GM12878 (cell line): Measurements from ENCODE around the gene FFAR1. TPM values are rescaled to one million over a fixed set of nuclear protein-coding genes. Genes with fewer than 3 reads are reported as not detected.

Experiments
- ATAC-seq: fragments of 200-7000 bp; cut with Tn5 transposase; 3 replicates; pipeline ENCODE4 v1.9.1; 2020; ENCODE audit warnings: mild to moderate bottlenecking, moderate library complexity
- BruUV-seq: library from RNA; stranded (reverse); fragments of 400-500 nt; replicated peaks from 2 replicates; lab custom pipeline; 2021; lab: Mats Ljungman, UMichigan
- CTCF ChIA-PET: fragments of 300-600 bp; sonication (Branson Sonifier 250); formaldehyde crosslinking; extraction: SDS; loops from one replicate; lab custom pipeline; 2021; ENCODE audit warnings: inconsistent platforms; lab: Yijun Ruan, JAX
- POLR2A ChIA-PET: fragments of 350-600 bp; formaldehyde crosslinking; extraction: SDS; loops from one replicate; lab custom pipeline; 2021; ENCODE audit warnings: inconsistent platforms; lab: Charles Lee
- RAD21 ChIA-PET: fragments of 300-600 bp; sonication (Branson Sonifier 250); formaldehyde crosslinking; loops from one replicate; lab custom pipeline; 2023; ENCODE audit warnings: antibody characterized with exemption; ENCODE audit not compliant: unreplicated experiment; lab: Charles Lee
- SMC1A ChIA-PET: fragments of 300-600 bp; sonication (Branson Sonifier 250); formaldehyde crosslinking; loops from one replicate; lab custom pipeline; 2023; ENCODE audit not compliant: unreplicated experiment, uncharacterized antibody; lab: Charles Lee
- DNase-seq: peaks from one replicate; pipeline ENCODE4 v3.0.0-alpha.2; 2011; ENCODE audit warnings: low read depth, low spot score
- FAIRE-seq: peaks from 3 replicates; lab custom pipeline; 2011; peaks lifted over from hg19 to GRCh38; lab: Jason Lieb, UNC
- H2AFZ ChIP-seq: 2 replicates; pipeline ENCODE4 v1.6.0; 2011; ENCODE audit warnings: low read depth, low read length, control low read depth; ENCODE audit not compliant: control insufficient read depth
- H3K27ac ChIP-seq: 2 replicates; pipeline ENCODE4 v1.5.1; 2011; ENCODE audit warnings: control low read depth; ENCODE audit not compliant: control insufficient read depth, insufficient read depth
- H3K27me3 ChIP-seq, 2 experiments: replicated peaks in 1 of 2; 2 replicates each; pipeline versions ENCODE4 v1.6.0 to v1.6.1; 2011; ENCODE audit warnings: low read length in 1 of 2; ENCODE audit not compliant: control insufficient read depth in 2 of 2, insufficient read depth in 2 of 2
- H3K36me3 ChIP-seq, 2 experiments: 2 replicates each; pipeline ENCODE4 v1.5.1; 2011; ENCODE audit warnings: low read length in 1 of 2; ENCODE audit not compliant: control insufficient read depth in 2 of 2, insufficient read depth in 2 of 2
- H3K4me1 ChIP-seq: 2 replicates; pipeline ENCODE4 v1.6.1; 2011; ENCODE audit warnings: mild to moderate bottlenecking, low read length, moderate library complexity, mixed read lengths; ENCODE audit not compliant: control insufficient read depth, insufficient read depth
- H3K4me2 ChIP-seq: 2 replicates; pipeline ENCODE4 v1.6.0; 2011; ENCODE audit warnings: control low read depth; ENCODE audit not compliant: control insufficient read depth, insufficient read depth
- H3K4me3 ChIP-seq: fragments of 200-600 bp; sonication (generic); 2 replicates; pipeline ENCODE4 v1.5.1; 2016
- H3K79me2 ChIP-seq: 2 replicates; pipeline ENCODE4 v1.6.0; 2011; ENCODE audit warnings: low read length; ENCODE audit not compliant: control insufficient read depth, insufficient read depth
- H3K9ac ChIP-seq: 2 replicates; pipeline ENCODE4 v1.8.0; 2011; ENCODE audit warnings: low read length, control low read depth, mixed read lengths; ENCODE audit not compliant: control insufficient read depth, insufficient read depth
- H3K9me3 ChIP-seq: replicated peaks from 3 replicates; pipeline ENCODE4 v1.5.1; 2011; ENCODE audit warnings: mild to moderate bottlenecking, low read length; ENCODE audit not compliant: control insufficient read depth, insufficient read depth
- H4K20me1 ChIP-seq: 2 replicates; pipeline ENCODE4 v1.6.0; 2011; ENCODE audit not compliant: control insufficient read depth, insufficient read depth
- ATF2 ChIP-seq: IDR thresholded peaks from 2 replicates; pipeline ENCODE4 v1.6.1; 2012; ENCODE audit warnings: low read length, inconsistent platforms
- BACH1 ChIP-seq: fragments of 450-650 bp; IDR thresholded peaks from 2 replicates; pipeline ENCODE4 v1.6.1; 2017; ENCODE audit warnings: mild to moderate bottlenecking, borderline replicate concordance
- CBFB ChIP-seq: IDR thresholded peaks from 2 replicates; pipeline ENCODE4 v1.6.1; 2016; ENCODE audit warnings: antibody characterized with exemption, low read depth
- CBX5 ChIP-seq: sonication (generic); IDR thresholded peaks from 2 replicates; pipeline ENCODE4 v1.6.1; 2016; ENCODE audit warnings: low read depth, moderate library complexity, mild to moderate bottlenecking, inconsistent platforms
- DPF2 ChIP-seq: fragments of 450-650 bp; IDR thresholded peaks from 2 replicates; pipeline ENCODE4 v1.6.1; 2017; ENCODE audit warnings: mild to moderate bottlenecking
- EZH2 ChIP-seq: IDR thresholded peaks from 2 replicates; pipeline ENCODE4 v1.6.1; 2012; ENCODE audit warnings: low read depth, mild to moderate bottlenecking, control low read depth, inconsistent platforms, low read length, borderline replicate concordance; ENCODE audit not compliant: control insufficient read depth
- HDGF ChIP-seq: fragments of 450-650 bp; IDR thresholded peaks from 2 replicates; pipeline ENCODE4 v1.6.1; 2016; ENCODE audit warnings: antibody characterized with exemption
- IRF3 ChIP-seq: fragments of 450-650 bp; IDR thresholded peaks from 2 replicates; pipeline ENCODE4 v1.6.1; 2014; ENCODE audit warnings: mild to moderate bottlenecking
- LARP7 ChIP-seq: fragments of 450-650 bp; IDR thresholded peaks from 2 replicates; pipeline ENCODE4 v1.6.1; 2017; ENCODE audit warnings: mild to moderate bottlenecking
- WGBS: methylation state at CpG from one replicate; pipeline ENCODE4 v1.1.6; 2016; ENCODE audit warnings: low lambda C conversion rate; ENCODE audit not compliant: insufficient replicate concordance, insufficient coverage; ENCODE audit errors: missing lambda C conversion rate; 5-methylcytosine and 5-hydroxymethylcytosine counted together
- in situ Hi-C: fragments of 300-500 bp; cut with MboI; formaldehyde crosslinking; loops from 9 replicates; pipeline ENCODE4 v1.14.3; 2018; ENCODE audit warnings: mixed read lengths
- intact Hi-C: fragments of 100-400 bp; cut with micrococcal nuclease; formaldehyde crosslinking; loops from one replicate; pipeline ENCODE4 v1.14.2; 2022; ENCODE audit not compliant: unreplicated experiment
- polyA plus RNA-seq, 11 experiments: library from polyadenylated mRNA; depleted of rRNA in 4 of 11; unstranded in 6 of 11; stranded (reverse) in 5 of 11; fragments of >200 nt; fragmentation: Nextera tagmentation in 4 of 11; fragmentation: Illumina TruSeq in 1 of 11; extraction: Ambion mirVana in 4 of 11; extraction: Trizol in 1 of 11; gene quantifications; 1 replicate in 1 of 11; 2 replicates in 10 of 11; pipeline versions ENCODE4 v1.2.1 to v1.2.3, GENCODE V29; 2011 to 2016; ENCODE audit warnings: inconsistent platforms in 2 of 11, missing spikeins in 2 of 11, low read depth in 1 of 11
- total RNA-seq, 4 experiments: library from RNA; depleted of rRNA in 3 of 4; stranded (reverse); fragments of >200 nt in 3 of 4; fragmentation: Illumina TruSeq in 1 of 4; extraction: Trizol in 1 of 4; gene quantifications; 2 replicates each; pipeline versions ENCODE4 v1.2.1 to v1.2.3, GENCODE V29; 2013 to 2021
- TF ChIP-seq, protein P1 (sequence below), 3 experiments: IDR thresholded peaks in 2 of 3; conservative IDR thresholded peaks in 1 of 3; 2 replicates each; pipeline ENCODE4 v1.5.1; 2011; ENCODE audit warnings: low read depth in 3 of 3, low read length in 3 of 3, mild to moderate bottlenecking in 3 of 3, control low read depth in 2 of 3, moderate library complexity in 2 of 3, inconsistent platforms in 1 of 3, mixed read lengths in 1 of 3; ENCODE audit not compliant: control insufficient read depth in 2 of 3, insufficient read depth in 1 of 3; ENCODE audit errors: extremely low read depth in 1 of 3
- TF ChIP-seq, protein P2 (sequence below): IDR thresholded peaks from 2 replicates; pipeline ENCODE4 v1.6.1; 2012; ENCODE audit warnings: low read depth, low read length, improper control_type of control experiment
- TF ChIP-seq, protein P3 (sequence below): fragments of 450-650 bp; IDR thresholded peaks from 2 replicates; pipeline ENCODE4 v1.6.1; 2017; ENCODE audit warnings: mild to moderate bottlenecking
- TF ChIP-seq, protein P4 (sequence below): fragments of 450-650 bp; IDR thresholded peaks from 2 replicates; pipeline ENCODE4 v1.6.1; 2018; ENCODE audit warnings: mild to moderate bottlenecking, low read depth, moderate library complexity; ENCODE audit not compliant: partially characterized antibody

FFAR1 gene
- total and polyA plus RNA-seq, 10 of the 15 experiments (the other 5 are each of a cell fraction or from before 2014, with no cell fraction given) = 0.05 to 0.62 (median 0.14) TPM; not detected in 2

DNA sequence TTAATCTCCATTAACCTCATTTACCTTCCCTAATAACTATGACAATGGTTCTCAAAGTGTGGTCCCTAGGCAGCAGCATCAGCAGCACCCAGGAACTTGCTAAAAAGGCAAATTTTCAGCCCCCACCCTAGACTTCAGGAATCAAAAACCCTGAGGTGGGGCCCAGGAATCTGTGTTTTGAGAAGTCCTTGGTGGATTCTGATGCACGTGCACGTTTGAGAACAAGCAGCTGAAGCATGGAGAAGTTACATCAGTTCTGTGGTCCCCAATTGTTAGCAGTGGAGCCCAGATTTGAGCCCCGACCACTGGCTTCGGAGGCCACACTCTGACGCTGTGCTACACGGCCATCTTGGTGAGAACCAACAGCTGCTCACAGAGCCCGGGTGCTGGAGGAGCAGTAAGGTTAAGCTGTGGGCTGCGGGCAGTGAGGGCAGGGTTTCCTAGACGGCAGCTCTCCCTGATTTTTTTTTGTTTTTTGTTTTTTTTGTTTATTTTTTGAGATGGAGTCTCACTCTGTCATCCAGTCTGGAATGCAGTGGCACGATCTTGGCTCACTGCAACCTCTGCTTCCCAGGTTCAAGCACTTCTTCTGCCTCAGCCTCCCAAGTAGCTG is 32.7 kb upstream of the FFAR1 start:
- ChIA-PET POLR2A (interaction anchor here (1.2 kb wide), 1 partner anchor 194 kb away, joined by 3 read pairs; no protein-coding TSS in a partner anchor), SMC1A (interaction anchor here (0.5 to 11.0 kb wide), 6 partner anchors 7 to 154 kb away, joined by 3 to 122 read pairs (median 4); partner anchors contain the start of gene CD22), CTCF (interaction anchor here (0.6 to 2.5 kb wide), 10 partner anchors 13 to 180 kb away, joined by 3 to 9 read pairs (median 4); partner anchors contain the start of gene FFAR1), RAD21 (interaction anchor here (0.8 to 1.6 kb wide), 5 partner anchors 9 to 180 kb away, joined by 3 read pairs; partner anchors contain the start of gene FFAR1)
- Histone ChIP-seq H4K20me1 (no peaks in the 10 kb centered on the region), H3K36me3 (no peaks in the 10 kb centered on the region), H3K27me3 (no peaks in the 10 kb centered on the region), H3K79me2 (no peaks in the 10 kb centered on the region), H3K4me3 (no peak overlapping the region), H3K27ac (no peak overlapping the region), H3K4me1 (peaks cover 11% of the 10 kb centered on the region), H2AFZ (no peak overlapping the region), H3K9ac (no peak overlapping the region), H3K4me2 (no peak overlapping the region), H3K9me3 (no peaks in the 10 kb centered on the region)
- WGBS = 71% methylated on average over 10 of the region's 10 CpGs
- DNase-seq (no peak), ATAC-seq (no peak), FAIRE-seq (no peak)
- no TSS peak for BruUV-seq
- TF ChIP-seq ATF2 (no peak), CBX5 (no peak), EZH2 (no peak), LARP7 (no peak), BACH1 (no peak), HDGF (no peak), CBFB (no peak), DPF2 (no peak), IRF3 (no peak)
- TF ChIP-seq, protein P1, sequence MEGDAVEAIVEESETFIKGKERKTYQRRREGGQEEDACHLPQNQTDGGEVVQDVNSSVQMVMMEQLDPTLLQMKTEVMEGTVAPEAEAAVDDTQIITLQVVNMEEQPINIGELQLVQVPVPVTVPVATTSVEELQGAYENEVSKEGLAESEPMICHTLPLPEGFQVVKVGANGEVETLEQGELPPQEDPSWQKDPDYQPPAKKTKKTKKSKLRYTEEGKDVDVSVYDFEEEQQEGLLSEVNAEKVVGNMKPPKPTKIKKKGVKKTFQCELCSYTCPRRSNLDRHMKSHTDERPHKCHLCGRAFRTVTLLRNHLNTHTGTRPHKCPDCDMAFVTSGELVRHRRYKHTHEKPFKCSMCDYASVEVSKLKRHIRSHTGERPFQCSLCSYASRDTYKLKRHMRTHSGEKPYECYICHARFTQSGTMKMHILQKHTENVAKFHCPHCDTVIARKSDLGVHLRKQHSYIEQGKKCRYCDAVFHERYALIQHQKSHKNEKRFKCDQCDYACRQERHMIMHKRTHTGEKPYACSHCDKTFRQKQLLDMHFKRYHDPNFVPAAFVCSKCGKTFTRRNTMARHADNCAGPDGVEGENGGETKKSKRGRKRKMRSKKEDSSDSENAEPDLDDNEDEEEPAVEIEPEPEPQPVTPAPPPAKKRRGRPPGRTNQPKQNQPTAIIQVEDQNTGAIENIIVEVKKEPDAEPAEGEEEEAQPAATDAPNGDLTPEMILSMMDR (IDR thresholded peaks at IDR 0.05 in 2 of 3, conservative IDR thresholded peaks at IDR 0.05 in 1 of 3; ENCODE audit: control insufficient read depth in 2 of 3, extremely low read depth in 1 of 3, insufficient read depth in 1 of 3, low read depth in 3 of 3, low read length in 3 of 3) = no peak
- TF ChIP-seq, protein P2, sequence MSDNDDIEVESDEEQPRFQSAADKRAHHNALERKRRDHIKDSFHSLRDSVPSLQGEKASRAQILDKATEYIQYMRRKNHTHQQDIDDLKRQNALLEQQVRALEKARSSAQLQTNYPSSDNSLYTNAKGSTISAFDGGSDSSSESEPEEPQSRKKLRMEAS = no peak
- TF ChIP-seq, protein P3, sequence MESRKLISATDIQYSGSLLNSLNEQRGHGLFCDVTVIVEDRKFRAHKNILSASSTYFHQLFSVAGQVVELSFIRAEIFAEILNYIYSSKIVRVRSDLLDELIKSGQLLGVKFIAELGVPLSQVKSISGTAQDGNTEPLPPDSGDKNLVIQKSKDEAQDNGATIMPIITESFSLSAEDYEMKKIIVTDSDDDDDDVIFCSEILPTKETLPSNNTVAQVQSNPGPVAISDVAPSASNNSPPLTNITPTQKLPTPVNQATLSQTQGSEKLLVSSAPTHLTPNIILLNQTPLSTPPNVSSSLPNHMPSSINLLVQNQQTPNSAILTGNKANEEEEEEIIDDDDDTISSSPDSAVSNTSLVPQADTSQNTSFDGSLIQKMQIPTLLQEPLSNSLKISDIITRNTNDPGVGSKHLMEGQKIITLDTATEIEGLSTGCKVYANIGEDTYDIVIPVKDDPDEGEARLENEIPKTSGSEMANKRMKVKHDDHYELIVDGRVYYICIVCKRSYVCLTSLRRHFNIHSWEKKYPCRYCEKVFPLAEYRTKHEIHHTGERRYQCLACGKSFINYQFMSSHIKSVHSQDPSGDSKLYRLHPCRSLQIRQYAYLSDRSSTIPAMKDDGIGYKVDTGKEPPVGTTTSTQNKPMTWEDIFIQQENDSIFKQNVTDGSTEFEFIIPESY = no peak
- TF ChIP-seq, protein P4, sequence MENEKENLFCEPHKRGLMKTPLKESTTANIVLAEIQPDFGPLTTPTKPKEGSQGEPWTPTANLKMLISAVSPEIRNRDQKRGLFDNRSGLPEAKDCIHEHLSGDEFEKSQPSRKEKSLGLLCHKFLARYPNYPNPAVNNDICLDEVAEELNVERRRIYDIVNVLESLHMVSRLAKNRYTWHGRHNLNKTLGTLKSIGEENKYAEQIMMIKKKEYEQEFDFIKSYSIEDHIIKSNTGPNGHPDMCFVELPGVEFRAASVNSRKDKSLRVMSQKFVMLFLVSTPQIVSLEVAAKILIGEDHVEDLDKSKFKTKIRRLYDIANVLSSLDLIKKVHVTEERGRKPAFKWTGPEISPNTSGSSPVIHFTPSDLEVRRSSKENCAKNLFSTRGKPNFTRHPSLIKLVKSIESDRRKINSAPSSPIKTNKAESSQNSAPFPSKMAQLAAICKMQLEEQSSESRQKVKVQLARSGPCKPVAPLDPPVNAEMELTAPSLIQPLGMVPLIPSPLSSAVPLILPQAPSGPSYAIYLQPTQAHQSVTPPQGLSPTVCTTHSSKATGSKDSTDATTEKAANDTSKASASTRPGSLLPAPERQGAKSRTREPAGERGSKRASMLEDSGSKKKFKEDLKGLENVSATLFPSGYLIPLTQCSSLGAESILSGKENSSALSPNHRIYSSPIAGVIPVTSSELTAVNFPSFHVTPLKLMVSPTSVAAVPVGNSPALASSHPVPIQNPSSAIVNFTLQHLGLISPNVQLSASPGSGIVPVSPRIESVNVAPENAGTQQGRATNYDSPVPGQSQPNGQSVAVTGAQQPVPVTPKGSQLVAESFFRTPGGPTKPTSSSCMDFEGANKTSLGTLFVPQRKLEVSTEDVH = no peak
- intact Hi-C loops (no loop called here), in situ Hi-C loops (no loop called here)
